Lower leg skin (tissue), 4 donors: ENCODE results near the gene SLX4IP. TPM values are rescaled to one million over a fixed set of nuclear protein-coding genes. Genes with fewer than 3 reads are reported as not detected.

Source experiments
- DNase-seq, 2 donors: peaks; one replicate each; pipeline ENCODE4 v3.0.0-alpha.2; 2019; ENCODE audit warnings: low spot score in 2 of 2
- H3K4me3 ChIP-seq: fragments of 200-600 bp; sonication (generic); 2 replicates; pipeline ENCODE4 v1.5.1; 2017; ENCODE audit warnings: mild to moderate bottlenecking, low read depth; ENCODE audit not compliant: poor library complexity, severe bottlenecking
- CTCF ChIP-seq, 3 donors: fragments of 450-650 bp; IDR thresholded peaks; one replicate each; pipeline ENCODE4 v1.5.1; 2016; ENCODE audit warnings: antibody characterized with exemption in 3 of 3, mild to moderate bottlenecking in 3 of 3, moderate library complexity in 2 of 3
- POLR2A ChIP-seq, 2 donors: fragments of 450-650 bp; IDR thresholded peaks; one replicate each; pipeline ENCODE4 v1.6.1; 2016 to 2017; ENCODE audit warnings: antibody characterized with exemption in 2 of 2, mild to moderate bottlenecking in 1 of 2, moderate library complexity in 1 of 2
- WGBS, 2 donors: methylation state at CpG; one replicate each; pipeline ENCODE4 v1.1.5; 2018; 5-methylcytosine and 5-hydroxymethylcytosine counted together
- intact Hi-C: fragments of 100-400 bp; cut with DNase I; formaldehyde crosslinking; loops from one replicate; pipeline ENCODE4 v1.15.0; 2023; ENCODE audit warnings: low total_unique reads
- total RNA-seq, 4 donors: library from RNA; depleted of rRNA; stranded (reverse); fragments of >200 nt; gene quantifications; one replicate each; pipeline ENCODE4 v1.1.0, GENCODE V29; 2016

The SLX4IP gene
- total RNA-seq, 4 donors from 2014 or later = 3.0 to 4.0 (median 3.7) TPM

GRCh38 chr20:10660661-10661060 is 225.6 kb downstream of the SLX4IP start:
- H3K4me3 ChIP-seq = no peak overlapping the region
- peak in 1 of 2 donors; percentile 76 for DNase-seq
- WGBS, 2 donors = 43 to 53% methylated on average over 11 of the region's 11 CpGs
- TF ChIP-seq CTCF (IDR thresholded peaks at IDR 0.05) (no peak), POLR2A (IDR thresholded peaks at IDR 0.05) (no peak)
- intact Hi-C loops = loop anchor here (10.0 kb wide), 3 partner anchors 106 to 884 kb away; no protein-coding TSS in a partner anchor

- intact Hi-C loops = loop anchor here (10.0 kb wide), 3 partner anchors 106 to 884 kb away; no protein-coding TSS in a partner anchor
- TF ChIP-seq POLR2A (IDR thresholded peaks at IDR 0.05) = no peak
- no peak for TF ChIP-seq CTCF (IDR thresholded peaks at IDR 0.05)
- no peak overlapping the region for H3K4me3 ChIP-seq
- 67 to 73% methylated on average over 4 of the region's 4 CpGs for WGBS, 2 donors
- peak in 1 of 2 donors; percentile 37 for DNase-seq
Observed at GRCh38 chr20:10661261-10661660, 226.2 kb downstream of the SLX4IP start.

GRCh38 chr20:10662151-10662550 is 227.0 kb downstream of the SLX4IP start:
- TF ChIP-seq POLR2A (IDR thresholded peaks at IDR 0.05) (no peak), CTCF (IDR thresholded peaks at IDR 0.05) (no peak)
- H3K4me3 ChIP-seq = no peak overlapping the region
- intact Hi-C loops = loop anchor here (10.0 kb wide), 3 partner anchors 107 to 883 kb away; no protein-coding TSS in a partner anchor
- peak in 1 of 2 donors; percentile 29 for DNase-seq
- 70 to 78% methylated on average over 5 of the region's 5 CpGs for WGBS, 2 donors

GRCh38 chr20:10662661-10663458 is 227.8 kb downstream of the SLX4IP start:
- no peak for DNase-seq
- intact Hi-C loops = loop anchor here (10.0 kb wide), 3 partner anchors 108 to 882 kb away; no protein-coding TSS in a partner anchor
- TF ChIP-seq POLR2A (IDR thresholded peaks at IDR 0.05) (no peak), CTCF (IDR thresholded peaks at IDR 0.05) (no peak)
- 67 to 72% methylated on average over 10 of the region's 10 CpGs for WGBS, 2 donors
- H3K4me3 ChIP-seq = no peak overlapping the region

GRCh38 chr20:10663756-10664155 is 228.7 kb downstream of the SLX4IP start:
- DNase-seq = peak in 1 of 2 donors; percentile 2
- no peak for TF ChIP-seq CTCF (IDR thresholded peaks at IDR 0.05)
- TF ChIP-seq POLR2A (IDR thresholded peaks at IDR 0.05) = no peak
- intact Hi-C loops = loop anchor here (10.0 kb wide), 3 partner anchors 109 to 881 kb away; no protein-coding TSS in a partner anchor
- H3K4me3 ChIP-seq = no peak overlapping the region
- 63 to 71% methylated on average over 8 of the region's 8 CpGs for WGBS, 2 donors
